GM21515 (cell line): ENCODE measurements around the gene RDH13.
A peak's percentile ranks its signal among the peaks of the same experiment; 100 is the strongest.
"Not testable (repeated sequence)": the region's sequence is repeated elsewhere in the genome, so short reads cannot be mapped to it uniquely, and the experiment has no call there.

Experiments
- ATAC-seq: cut with Tn5 transposase; IDR thresholded peaks from one replicate; pipeline ENCODE4 v1.9.1; 2021; ENCODE audit not compliant: unreplicated experiment

The RDH13 gene, protein sequence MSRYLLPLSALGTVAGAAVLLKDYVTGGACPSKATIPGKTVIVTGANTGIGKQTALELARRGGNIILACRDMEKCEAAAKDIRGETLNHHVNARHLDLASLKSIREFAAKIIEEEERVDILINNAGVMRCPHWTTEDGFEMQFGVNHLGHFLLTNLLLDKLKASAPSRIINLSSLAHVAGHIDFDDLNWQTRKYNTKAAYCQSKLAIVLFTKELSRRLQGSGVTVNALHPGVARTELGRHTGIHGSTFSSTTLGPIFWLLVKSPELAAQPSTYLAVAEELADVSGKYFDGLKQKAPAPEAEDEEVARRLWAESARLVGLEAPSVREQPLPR

DNA sequence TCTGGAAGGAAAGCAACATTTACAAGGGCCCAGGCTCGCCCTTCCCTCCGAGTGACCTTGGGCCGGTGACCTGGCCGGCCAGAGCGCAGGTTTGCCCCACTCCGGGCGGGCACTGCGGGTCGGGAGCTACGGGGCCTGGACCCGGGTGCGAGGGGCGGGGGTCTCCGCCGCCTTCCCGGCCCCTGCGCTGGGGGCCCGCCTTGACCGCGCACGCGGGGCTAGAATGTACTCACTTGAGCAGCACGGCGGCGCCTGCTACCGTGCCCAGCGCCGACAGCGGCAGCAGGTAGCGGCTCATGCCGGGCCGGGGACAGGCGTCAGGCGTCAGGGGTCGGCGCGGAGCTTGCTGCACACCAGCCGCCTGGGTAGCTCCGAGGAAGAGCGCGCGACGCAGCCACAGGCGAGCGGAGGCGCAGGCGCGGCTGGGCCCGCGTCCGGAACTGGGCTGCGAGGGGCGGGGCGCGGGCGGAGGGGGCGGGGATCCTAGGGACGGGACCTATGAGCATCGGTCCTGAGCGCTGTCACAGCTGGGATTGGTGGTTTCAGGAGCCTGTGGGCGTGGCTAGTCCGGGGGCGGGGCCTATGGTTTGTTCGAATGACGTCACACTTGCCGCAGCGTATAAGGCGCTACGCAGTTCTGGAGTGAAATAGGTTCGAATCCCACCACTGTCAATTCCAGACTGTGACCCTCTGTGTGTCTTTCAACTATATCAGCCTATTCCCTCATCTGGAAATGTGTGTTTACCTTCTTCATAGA is at the start of gene RDH13:
Gene RDH13, minus strand, starts transcription at position 414 of the 757 bp plus-strand sequence. Its CDS starts 116 bp downstream, at position 298.
- peak; percentile 86 for ATAC-seq

DNA sequence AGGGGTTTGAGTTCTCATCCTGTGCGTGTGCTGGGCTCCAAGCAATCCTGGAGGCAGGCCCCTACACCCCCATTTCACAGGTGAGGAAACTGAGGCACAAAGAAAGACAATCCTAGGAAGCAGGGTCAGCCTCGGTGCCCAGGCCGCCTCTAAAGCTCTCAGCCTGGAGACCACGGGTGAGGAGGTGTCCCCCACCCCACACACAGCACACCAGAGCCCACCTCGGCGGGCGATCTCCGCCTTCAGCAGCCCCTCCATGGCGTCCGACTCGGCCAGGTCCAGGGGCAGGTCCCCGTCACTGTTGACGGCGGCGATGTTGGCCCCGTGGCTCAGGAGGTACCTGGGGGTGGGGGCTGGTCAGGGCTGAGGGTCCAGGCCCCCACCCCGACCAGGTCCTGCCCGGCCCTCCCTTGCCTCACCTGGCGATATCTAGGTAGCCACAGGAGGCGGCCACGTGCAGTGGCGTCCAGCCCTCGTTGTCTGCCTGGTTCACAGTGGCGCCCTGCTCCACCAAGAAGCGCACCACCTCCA is 49.4 kb upstream of the RDH13 start:
- no peak for ATAC-seq

DNA sequence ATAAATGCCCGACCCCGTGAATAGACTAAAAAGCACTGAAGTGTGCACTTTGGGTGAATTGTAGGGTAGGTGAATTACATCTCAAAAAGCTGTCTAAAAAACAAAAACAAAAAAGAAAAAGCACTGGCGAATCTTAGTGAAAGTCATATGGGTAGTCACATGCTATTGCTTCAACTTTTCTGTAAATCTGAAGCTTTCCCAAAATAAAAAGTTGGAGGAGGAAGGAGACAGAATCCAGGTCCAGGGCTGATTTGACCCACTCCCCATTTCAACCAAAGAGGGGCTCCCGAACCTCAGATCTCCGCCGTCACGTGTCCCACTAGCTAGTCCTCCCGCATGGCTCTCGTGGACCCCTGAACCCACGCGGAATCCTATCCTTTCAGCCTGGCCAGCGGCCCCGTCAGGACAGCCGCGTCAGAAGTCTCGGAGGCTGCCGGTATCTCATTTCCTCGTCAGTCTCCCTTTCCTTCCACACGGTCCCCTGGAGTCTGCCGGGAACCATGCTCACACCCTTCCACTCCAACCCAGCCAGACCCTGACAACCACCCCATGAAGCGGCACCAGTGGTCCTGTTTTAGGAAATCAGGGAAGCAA is 48.4 kb upstream of the RDH13 start:
- no peak for ATAC-seq

DNA sequence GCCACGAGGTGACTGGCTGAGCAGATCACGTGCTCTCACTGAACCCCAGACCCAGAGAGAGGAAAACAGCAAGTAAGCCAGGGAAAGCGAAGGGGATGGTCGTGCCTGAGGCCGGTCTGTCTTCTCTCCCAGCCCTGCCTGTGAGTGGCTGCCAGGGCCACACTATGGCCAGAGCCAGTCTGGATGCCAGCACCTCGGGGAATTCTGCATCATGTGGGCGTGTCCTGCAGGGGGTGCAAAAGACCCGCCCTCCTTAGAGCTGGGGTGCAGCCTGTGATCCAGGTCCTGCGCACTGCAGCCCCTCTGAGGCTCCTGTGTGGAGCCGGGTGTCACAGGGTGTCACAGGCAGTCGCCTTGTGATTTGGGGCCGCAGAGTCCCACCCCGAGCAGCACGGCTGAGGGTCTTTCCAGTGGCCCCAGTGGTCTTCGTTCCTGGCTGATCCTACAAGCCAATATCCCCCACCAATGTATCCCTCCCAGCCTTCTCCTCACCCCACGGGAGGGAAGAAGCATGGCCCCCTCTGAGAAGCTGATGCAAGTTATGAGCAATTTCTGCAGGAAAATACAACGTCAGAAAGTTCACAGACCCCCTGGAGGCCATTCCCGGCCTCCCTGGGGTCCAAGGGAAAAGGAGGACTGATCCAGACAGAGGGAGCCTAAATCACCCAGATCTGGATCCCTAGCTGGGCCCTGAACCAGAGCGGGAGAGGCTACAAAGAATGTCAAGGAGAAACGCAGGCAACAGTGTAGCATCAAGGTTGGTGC is 46.8 kb upstream of the RDH13 start:
- ATAC-seq: no peak

DNA sequence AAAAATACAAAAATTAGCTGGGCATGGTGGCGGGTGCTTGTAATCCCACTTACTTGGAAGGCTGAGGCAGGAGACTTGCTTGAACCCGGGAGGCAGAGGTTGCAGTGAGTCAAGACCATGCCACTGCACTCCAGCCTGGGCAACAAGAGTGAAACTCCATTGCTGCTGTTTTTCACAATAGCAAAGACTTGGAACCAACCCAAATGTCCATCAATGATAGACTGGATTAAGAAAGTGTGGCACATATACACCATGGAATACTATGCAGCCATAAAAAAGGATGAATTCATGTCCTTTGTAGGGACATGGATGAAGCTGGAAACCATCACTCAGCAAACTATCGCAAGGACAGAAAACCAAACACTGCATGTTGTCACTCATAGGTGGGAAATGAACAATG is 44.3 kb upstream of the RDH13 start:
- ATAC-seq: not testable (repeated sequence)

DNA sequence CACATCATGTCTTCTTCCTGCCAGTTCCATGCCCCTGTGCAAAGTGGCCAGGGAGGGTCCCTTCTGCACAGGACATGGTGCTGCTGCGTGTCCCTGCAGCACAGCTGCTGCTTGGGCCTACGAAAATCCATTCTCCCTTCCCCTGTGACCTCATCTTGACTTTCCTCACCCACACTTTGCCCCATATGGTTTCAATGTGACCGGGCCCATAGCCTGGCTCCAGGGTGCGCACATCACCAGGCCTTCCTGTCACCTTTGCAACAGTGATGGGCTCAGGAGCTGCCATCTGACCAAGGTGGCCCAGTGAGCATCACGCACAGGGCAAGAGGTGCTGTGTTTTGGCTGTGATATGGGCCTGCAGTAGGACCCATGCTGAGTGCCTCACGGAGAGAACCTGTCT is 43.6 kb upstream of the RDH13 start:
- no peak for ATAC-seq

DNA sequence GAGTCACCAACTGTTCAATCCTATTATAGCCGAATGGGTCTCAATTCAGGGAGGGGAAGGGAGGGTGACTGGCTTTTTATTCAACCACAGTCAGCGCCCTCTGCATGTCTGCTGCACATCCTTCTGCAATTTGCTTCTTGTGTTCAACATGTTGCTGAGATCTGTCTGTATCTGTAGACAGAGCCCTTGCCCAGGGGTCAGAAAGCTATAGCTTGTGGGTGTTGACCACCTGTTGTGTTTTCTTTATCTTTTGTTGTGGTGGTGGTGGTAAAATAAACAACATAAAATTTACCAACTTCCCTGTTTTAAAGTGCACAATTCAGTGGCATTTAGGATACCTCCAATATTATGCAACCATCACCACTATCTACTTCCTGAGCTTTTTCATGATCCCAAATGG is 42.3 kb upstream of the RDH13 start:
- no peak for ATAC-seq

DNA sequence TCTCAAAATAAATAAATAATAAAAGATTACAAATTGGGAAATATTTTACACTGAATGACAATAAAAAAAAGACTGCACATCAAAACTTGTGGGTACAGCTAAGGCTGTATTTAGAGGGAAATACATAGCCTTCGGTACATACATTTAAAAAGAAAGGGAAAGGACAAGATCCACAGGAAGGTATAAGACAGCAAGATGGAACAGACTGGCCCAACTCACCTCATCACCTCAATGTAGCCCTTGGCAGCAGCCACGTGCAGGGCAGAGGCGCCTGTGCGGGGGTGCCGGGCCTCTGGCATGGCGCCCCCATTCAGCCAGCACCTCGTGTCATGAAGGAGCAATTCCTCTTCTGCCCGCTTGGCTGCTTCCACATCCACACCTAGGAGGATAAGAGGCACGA is 40.2 kb upstream of the RDH13 start:
- no peak for ATAC-seq

DNA sequence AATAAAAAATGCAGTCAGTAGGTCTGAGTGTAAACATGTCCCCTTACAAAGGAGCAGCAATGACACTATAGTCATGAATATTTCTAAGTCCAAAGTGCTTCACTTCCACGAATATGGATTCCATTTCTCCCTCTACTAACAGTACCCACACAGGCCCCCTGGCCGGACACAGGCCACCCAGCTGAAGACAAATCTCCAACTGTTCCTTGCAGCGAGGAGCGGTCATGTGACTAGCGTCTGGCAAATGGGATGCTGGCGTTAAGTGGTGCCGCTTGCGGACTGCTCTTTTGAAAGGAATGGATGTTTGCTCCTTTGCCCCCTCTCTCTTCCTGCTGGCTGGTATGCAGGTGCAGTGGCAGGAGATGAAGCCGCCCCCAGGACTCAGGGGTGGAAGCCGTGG is 38.3 kb upstream of the RDH13 start:
- no peak for ATAC-seq

DNA sequence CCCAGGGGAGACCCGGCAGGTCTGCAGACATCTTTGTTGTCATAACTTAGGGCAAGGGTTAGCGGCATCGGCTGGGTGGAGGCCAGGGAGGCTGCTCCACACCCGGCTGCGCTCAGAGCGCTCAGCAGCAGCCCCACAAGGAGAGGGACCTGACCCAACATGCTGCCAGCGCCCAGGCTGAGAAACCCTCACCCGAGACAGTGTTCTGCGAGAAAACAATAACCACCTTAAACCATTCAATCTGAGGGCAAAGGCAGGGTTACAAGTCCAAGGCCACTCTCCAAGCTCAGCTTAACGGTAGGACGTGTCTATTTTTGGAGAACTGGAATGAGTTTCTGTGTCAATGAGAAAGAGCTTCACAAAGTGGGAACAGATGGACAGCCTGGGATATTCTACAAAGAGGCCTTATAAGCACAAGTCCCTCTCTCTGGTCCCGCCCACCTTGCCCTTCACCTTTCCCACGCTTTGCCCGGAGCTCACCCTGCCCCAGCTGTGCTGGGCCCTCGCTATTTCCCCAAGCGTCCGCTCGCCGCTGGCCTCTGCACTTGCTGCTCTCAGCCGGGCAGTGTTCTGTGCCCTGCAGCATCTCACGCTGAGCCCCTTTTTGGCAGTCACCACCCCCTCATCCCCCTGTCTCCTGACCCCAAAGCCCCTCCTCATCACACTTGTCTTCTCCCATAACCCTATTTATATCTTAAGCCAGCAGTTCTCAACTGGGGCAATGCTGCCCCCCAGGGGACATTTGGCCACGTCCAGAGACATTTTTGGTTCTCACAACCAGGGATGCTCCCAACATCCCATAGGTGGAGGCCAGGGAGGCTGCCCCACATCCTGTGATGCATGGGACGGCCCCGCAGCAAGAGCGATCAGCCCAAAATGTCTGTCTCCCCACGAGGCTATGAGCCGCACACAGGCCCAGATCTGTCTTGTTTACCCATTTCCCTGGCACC is 36.9 kb upstream of the RDH13 start:
- no peak for ATAC-seq

DNA sequence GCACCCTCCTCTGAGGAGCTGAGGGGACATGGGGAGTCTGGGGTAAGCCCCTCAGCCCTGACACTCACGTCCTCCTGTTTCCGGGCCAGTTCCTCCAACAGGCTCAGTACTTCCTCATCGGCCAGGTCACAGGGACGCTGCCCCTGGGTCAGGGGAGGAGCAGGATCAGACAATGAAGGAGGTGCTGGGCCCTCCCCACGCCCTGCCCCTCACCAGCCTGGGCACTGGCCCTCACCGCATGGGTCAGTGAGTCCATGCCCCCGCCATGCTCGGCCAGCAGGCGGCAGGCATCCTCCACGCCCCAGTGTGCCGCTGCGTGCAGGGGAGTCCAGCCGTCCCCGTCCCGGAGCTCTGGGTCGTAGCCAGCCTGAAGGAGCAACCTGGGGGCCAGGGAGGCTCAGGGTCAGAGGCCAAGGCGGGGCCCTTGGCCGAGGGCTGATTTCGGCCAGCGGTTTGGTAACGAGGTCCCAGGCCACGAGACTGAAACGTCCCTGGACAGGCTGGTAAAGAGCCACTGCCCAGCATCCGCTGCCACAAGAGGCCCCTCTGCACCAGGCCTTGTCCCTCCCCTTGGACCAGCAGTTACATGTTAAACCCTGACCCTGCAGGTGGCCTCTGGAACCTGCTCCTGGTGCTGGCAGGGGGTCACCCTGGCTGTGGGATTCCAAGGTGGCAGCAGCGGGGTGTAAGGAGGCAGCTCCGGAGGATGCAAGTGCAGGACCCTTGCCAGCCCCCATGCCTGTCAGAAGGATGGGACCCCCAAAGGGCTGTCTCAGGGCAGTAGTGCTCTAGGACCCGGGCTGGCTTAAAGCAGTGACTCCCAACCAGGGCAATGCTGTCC is 36.0 kb upstream of the RDH13 start:
- no peak for ATAC-seq

DNA sequence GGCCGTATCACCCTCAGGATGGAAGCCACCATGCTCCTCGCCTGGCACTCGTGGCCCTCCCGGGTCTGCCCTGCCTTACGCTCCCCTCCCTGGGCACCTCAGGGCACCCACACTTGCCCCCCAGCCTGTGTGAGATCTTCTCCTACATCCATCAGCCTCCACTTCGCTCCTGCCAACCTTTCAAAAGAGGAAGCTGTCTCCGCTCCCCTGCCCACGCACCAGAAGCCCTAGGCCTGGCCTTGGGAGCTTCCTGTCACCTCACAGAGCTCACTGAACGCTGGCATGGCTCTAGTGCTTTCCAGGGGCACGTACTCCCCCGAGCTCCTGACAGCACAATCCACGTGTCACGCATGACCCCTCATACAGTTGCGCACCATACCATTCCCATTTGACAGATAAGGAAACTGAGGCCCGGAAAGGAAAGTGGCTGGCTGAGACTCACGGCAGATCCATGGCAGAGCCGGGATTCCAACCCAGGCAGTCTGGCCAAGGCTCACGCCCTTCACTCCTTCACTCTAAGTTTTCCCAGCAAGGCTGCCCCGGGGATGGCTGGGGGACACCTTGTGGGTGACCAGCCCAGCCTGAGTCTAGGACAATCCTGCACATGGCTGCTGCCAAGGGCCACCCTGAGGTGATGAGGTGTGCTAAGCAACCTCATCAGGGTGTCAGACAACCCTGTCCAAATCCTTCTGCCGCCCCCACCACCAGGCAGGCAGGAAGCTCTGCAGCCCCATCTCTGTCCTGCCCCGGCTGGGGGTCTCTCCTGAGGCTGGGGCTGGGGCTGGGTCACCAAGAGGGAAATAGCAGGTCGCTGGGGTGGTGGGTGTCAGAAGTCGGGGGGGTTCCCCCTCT is 35.1 kb upstream of the RDH13 start:
- ATAC-seq: no peak

DNA sequence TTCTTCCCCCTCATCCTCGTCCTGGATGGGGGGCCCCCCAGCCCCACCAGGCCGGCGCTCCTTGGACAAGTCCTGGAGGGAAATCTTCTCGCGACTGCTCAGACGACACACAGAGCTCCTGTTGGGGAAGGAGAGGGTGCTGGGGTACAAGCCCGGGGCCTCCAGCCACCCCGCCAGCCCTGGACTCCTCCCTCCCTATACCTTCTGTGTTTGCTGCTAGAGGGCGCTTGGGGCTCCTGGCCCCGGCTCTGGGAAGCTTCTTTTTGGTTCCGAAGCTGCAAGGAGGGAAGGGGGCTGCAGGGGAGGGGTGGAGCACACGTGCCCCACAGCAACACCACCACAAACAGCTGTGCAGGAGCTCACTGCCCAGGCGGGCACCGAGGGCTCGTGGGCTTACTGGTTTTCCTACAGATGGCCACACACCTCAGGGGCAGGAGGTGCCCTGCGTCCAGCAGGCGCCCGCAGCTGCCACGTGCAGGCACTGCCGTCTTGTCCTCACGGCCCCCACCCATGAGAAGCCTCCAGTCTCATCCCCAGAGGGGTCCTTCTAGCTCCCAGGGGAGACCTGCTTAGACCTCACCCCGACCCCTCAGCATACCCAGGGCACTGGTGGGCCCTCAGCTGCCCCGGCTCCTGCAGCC is 33.2 kb upstream of the RDH13 start:
- ATAC-seq: no peak

DNA sequence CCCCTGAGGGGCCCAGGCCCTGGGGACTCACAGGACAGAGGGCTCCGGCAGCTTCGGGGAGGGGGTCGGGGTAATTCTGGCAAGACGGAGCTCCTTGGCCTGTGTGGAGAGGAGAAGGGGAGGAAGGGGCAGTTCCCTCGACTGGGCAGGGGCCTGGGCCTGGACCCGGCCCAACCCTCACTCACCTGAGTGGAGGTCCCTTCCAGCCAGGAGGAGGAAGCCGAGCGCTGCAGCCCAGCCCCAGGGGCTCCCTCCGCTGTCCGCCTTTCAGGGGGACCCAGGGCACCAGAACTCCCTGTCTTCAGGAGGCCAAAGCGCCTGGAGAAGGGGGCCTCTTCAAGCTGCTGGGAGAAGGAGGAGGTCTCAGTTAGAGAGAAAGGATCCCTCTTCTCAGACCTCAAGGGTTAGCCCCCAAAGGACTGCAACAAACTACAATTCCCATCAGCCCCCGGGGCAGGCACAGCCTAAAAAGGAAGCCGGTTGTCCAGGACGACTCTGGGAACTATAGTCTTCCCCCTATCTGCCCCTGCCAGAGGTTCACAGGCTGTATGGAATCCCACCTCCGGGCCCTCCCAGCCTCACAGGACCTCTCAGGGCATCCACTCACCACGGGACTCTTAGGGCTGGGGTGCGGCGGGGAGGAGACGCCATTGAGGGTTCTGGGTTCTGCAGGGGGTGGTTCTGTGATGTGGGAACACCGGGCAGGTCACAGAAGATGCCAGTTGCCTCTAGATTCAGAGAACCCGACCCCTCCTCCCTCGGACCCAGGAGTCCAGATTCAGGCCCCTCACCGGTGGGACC is 32.5 kb upstream of the RDH13 start:
- no peak for ATAC-seq

DNA sequence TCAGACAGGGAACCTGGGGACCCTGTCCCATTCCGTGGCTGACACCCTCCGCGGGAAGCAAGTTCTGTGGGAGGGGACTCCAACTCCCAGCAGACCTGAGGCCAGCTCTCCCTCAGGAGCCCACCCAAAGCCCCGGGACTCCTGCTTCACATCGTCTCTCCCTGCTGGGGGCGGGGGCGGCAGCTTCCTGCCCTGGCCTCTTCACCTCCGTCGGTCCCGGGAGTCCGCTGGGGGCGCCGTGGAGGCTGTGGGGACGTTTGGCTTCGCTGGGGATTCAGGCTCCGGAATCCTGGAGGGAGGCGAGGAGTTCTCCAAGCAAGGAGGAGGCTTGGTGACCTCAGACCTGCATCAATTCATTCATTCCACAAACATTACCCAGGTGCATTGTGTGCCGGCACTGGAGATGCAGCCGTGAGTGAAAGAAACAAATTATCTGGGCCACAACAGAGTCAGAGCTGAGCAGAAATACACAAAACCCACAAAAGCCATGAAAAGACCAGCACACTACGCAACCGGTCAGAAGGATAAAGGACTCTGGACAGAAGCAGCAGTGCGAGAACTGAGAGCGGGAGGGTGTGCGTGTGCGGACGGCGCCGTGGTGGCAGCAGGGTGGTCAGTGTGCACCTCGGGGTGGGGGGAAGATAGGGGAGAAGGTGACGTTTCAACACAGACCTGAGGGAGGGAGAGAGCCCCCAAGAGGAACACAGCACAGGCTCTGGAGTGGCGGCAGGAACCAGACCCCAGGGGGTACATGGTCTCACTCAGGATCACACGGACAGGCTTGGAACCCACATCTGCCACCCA is 31.7 kb upstream of the RDH13 start:
- ATAC-seq: no peak
